HT-29 (cell line): ENCODE data around the gene PROKR1. TPM values are rescaled to one million over a fixed set of nuclear protein-coding genes. Genes with fewer than 3 reads are reported as not detected.

Experiments
- DNase-seq: peaks from one replicate; pipeline ENCODE4 v3.0.0-alpha.2; 2015; ENCODE audit warnings: low spot score
- total RNA-seq: library from RNA; depleted of rRNA; stranded (reverse); fragments of >200 nt; shearing (Covaris generic); gene quantifications from 2 replicates; pipeline ENCODE4 v1.2.3, GENCODE V29; 2014; rRNA removed

Gene PROKR1
- total RNA-seq, 1 experiment from 2014 or later = not detected

DNA sequence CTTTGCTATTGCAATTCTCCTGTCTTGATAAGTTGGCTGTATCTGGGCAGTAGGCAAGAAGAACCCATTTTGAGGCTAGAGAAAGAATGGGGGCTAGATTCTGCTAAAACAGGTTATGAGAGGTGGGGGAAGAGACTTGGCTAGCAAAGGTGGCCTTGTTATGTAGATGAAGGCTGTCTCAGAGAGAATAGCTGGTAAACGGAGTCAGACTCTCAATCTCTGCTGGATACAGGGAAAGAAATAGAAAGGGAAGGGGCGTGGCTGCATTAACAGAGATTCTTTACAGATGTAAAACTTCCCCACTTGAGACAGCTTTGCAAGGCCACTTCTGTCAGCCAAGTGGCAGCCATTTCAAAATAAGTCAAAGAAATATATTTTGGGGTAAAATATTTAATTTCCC is 53.2 kb downstream of the PROKR1 start:
- DNase-seq = no peak

DNA sequence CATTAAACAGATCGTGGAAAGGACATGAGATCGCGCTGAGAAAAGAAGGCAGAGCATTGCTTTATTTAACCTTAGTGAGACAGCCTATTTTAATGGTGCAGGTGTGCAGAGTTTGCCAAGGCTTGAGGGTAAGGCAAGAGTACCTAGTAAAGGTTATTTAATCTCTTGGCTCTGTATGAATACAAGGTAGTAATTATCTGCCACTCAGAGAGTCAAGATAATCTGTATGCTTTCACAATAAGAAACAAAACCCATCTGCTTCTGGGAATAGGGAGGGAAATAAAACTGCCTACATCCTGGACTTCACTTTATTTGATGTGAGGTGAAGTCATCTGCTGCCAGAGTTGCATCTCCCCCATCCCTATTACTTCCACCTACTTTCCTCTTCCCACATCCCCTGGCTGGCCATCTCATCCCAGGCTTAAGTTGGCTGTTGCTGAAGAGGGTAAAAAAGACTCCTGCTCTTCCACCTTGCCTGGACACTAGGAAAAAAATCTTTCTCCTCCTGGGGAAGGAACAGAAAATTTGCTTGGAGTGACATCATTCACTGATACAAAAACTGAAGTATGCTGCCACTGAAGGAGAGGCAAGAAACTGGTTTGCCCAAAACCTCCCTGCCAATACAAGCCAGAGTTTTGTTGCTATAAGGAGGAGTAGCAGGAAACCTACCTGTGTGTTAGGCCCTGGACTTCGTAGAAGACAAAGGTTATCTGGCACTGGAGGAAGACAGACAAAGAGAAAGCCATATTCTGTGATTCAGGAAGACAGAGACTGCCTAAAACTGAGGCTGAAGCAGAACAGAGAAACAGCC is 55.4 kb downstream of the PROKR1 start:
- no peak for DNase-seq

- DNase-seq = no peak
These were observed 57.2 kb downstream of the PROKR1 start for GRCh38 chr2:68700560-68700959.

- DNase-seq = no peak
These were observed 63.3 kb downstream of the PROKR1 start for GRCh38 chr2:68706637-68707036.

Other genes with a start within 250 kb of the PROKR1 start
- gene FBXO48, start 176.3 kb upstream of the PROKR1 start, total RNA-seq = 0.03 and 0.05 TPM in 2 replicates
- 0.05 TPM in 1 of 2 replicates, not detected in the other for gene APLF, start 176.0 kb upstream of the PROKR1 start, total RNA-seq
- not detected in 2 replicates for gene ARHGAP25, start 91.2 kb downstream of the PROKR1 start, total RNA-seq
- not detected in 2 replicates for gene BMP10, start 227.8 kb downstream of the PROKR1 start, total RNA-seq